Thoracic aorta (tissue), 2 donors: ENCODE results near the gene OR10H5. TPM values are rescaled to one million over a fixed set of nuclear protein-coding genes. Genes with fewer than 3 reads are reported as not detected.

Source experiments
- ATAC-seq: fragments of 150-250 bp; one replicate; pipeline ENCODE4 v1.8.0; 2017; ENCODE audit warnings: low read depth; ENCODE audit not compliant: insufficient number of reproducible peaks, low FRiP score
- DNase-seq: peaks from one replicate; pipeline ENCODE4 v3.0.0-alpha.2; 2020; ENCODE audit warnings: low spot score
- H3K27ac ChIP-seq, 2 donors: fragments of 200-600 bp; sonication (generic); 1 replicate in 1 of 2; 2 replicates in 1 of 2; pipeline ENCODE4 v1.5.1; 2016; ENCODE audit warnings: mild to moderate bottlenecking in 2 of 2, moderate library complexity in 2 of 2
- H3K27me3 ChIP-seq: fragments of 200-600 bp; sonication (generic); replicated peaks from 2 replicates; pipeline ENCODE4 v1.6.0; 2016; ENCODE audit warnings: mild to moderate bottlenecking; ENCODE audit not compliant: insufficient read depth
- H3K36me3 ChIP-seq: fragments of 200-600 bp; sonication (generic); one replicate; pipeline ENCODE4 v1.5.1; 2016
- H3K4me1 ChIP-seq, 2 donors: fragments of 200-600 bp; sonication (generic); 1 replicate in 1 of 2; 2 replicates in 1 of 2; pipeline versions ENCODE4 v1.5.1 to v1.6.0; 2016; ENCODE audit warnings: low read depth in 2 of 2, mild to moderate bottlenecking in 1 of 2; ENCODE audit not compliant: control insufficient read depth in 1 of 2
- H3K4me3 ChIP-seq: fragments of 200-600 bp; sonication (generic); 2 replicates; pipeline ENCODE4 v1.5.1; 2016; ENCODE audit warnings: mild to moderate bottlenecking
- H3K9me3 ChIP-seq: fragments of 200-600 bp; sonication (generic); 2 replicates; pipeline ENCODE4 v1.5.1; 2016
- total RNA-seq, 2 donors: library from RNA; depleted of rRNA; stranded (reverse); fragments of >200 nt; gene quantifications; one replicate each; pipeline versions ENCODE4 v1.1.0 to v1.2.3, GENCODE V29; 2016
- TF ChIP-seq, protein P1 (sequence below): fragments of 200-600 bp; sonication (generic); IDR thresholded peaks from one replicate; pipeline ENCODE4 v1.5.1; 2019; ENCODE audit warnings: antibody characterized with exemption

Gene OR10H5
- total RNA-seq, 2 donors from 2014 or later = not detected

DNA sequence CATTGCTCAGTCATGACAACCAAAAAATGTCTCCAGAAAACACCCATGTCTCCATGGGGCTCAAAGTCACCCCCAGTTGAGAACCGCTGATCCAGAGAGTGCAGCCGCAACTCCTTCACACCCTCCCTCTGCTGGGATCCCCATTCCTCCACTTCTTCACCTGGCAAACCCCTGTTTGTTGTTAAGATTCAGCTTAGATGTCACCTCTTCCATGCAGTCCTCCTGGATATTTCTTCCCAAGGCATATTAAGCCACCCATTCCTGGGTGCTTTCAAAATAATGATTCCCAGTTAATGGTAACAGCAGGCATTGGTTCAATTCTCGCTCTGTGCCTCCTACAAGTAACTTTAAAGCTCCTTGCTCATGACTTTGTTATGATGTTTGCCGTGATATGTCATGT is 24.0 kb downstream of the OR10H5 start:
- Histone ChIP-seq H3K4me3 (no peak overlapping the region), H3K27ac (no peak overlapping the region), H3K36me3 (no peaks in the 10 kb centered on the region), H3K27me3 (no peaks in the 10 kb centered on the region), H3K4me1 (no peaks in the 10 kb centered on the region), H3K9me3 (no peaks in the 10 kb centered on the region)
- DNase-seq (no peak), ATAC-seq (no peak)
- TF ChIP-seq, protein P1, sequence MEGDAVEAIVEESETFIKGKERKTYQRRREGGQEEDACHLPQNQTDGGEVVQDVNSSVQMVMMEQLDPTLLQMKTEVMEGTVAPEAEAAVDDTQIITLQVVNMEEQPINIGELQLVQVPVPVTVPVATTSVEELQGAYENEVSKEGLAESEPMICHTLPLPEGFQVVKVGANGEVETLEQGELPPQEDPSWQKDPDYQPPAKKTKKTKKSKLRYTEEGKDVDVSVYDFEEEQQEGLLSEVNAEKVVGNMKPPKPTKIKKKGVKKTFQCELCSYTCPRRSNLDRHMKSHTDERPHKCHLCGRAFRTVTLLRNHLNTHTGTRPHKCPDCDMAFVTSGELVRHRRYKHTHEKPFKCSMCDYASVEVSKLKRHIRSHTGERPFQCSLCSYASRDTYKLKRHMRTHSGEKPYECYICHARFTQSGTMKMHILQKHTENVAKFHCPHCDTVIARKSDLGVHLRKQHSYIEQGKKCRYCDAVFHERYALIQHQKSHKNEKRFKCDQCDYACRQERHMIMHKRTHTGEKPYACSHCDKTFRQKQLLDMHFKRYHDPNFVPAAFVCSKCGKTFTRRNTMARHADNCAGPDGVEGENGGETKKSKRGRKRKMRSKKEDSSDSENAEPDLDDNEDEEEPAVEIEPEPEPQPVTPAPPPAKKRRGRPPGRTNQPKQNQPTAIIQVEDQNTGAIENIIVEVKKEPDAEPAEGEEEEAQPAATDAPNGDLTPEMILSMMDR = no peak

DNA sequence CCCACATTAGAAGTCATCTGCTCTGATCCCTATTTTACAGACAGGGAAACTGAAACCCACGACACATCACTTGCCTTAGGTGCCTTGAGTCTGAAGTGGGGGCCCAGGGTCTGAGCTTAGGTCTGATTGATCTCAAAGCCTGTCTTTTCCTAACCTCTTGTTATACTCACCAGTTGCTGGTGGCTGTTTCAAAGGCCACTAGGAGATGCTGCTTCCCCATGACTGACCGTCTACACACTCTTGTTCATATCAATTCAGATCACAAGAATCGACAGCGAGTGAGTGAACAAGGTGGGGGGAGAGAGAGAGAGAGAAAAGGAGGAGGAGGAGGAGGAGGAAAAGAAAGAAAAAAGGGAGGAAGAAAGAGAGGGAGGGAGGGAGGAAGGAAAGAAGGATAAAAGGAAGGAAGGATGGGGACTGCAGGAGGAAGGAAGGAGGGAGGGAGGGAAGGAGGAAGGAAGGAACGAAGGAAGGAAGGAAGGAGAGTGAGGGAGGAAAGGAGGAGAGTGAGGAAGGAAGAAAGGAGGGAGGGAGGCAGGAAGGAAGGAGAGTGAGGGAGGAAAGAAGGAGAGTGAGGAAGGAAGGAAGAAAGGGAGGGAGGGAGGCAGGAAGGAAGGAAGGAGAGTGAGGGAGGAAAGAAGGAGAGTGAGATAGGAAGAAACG is 24.7 kb downstream of the OR10H5 start:
- no peak for ATAC-seq
- H3K27me3 ChIP-seq = no peaks in the 10 kb centered on the region
- H3K4me1 ChIP-seq = no peaks in the 10 kb centered on the region

DNA sequence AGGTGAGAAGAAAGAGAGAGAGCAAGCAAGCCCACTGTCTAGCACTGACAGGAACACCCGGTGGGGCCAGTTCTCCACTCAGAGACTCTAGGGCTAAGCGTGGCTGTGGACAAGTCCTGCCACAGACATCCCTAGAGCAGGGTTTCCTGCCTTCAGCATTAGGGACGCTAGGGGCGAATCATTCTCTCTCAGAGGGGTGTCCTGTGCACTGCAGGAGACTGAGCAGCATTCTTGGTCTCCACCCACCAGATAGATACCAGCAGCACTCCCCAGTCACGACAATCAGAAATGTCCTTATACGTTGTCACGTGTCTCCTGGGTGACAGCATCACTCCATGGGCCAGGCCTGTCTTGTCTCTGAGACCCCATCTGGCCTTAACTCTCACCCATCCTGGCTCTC is 26.5 kb downstream of the OR10H5 start:
- Histone ChIP-seq H3K36me3 (no peaks in the 10 kb centered on the region), H3K4me3 (no peak overlapping the region), H3K27ac (no peak overlapping the region), H3K27me3 (no peaks in the 10 kb centered on the region), H3K9me3 (no peaks in the 10 kb centered on the region), H3K4me1 (no peaks in the 10 kb centered on the region)
- ATAC-seq = no peak
- TF ChIP-seq, protein P1 = no peak
- no peak for DNase-seq

More for the DNA sequence above, 24.7 kb downstream of the OR10H5 start:
- TF ChIP-seq, protein P1 = no peak
- Histone ChIP-seq H3K27ac (no peak overlapping the region), H3K36me3 (no peaks in the 10 kb centered on the region), H3K4me3 (no peak overlapping the region), H3K9me3 (no peaks in the 10 kb centered on the region)
- DNase-seq = no peak

DNA sequence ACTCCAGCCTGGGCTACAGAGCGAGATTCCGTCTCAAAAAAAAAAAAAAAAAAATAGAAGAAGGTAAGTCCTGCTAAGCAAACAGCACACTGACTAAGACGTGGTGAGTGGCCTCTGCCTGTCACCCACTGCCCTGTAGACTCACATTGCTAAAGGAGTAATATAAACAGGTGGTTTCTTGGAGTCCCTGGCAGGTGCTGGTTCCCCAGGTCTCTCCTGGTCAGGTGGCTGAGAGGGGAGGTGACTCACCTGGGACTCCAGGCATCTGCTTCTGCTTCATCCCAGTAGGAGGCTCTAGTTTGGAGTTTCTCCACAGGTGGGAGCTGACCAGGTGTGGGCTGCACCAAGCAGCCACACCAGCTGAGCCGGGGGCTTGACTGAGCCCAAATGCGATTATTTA is 27.8 kb downstream of the OR10H5 start, which contains the start of gene OR10H1:
TSS of gene OR10H1 (minus strand) at position 359 of the 400 bp plus-strand sequence. CDS start 7,627 bp downstream, outside the sequence.
- Histone ChIP-seq H3K36me3 (no peaks in the 10 kb centered on the region), H3K4me3 (no peak within 1 kb of the TSS), H3K9me3 (no peaks in the 10 kb centered on the region), H3K27ac (no peak within 1 kb of the TSS), H3K27me3 (no peaks in the 10 kb centered on the region), H3K4me1 (no peaks in the 10 kb centered on the region)
- no peak for ATAC-seq
- TF ChIP-seq, protein P1 = no peak
- DNase-seq = no peak

DNA sequence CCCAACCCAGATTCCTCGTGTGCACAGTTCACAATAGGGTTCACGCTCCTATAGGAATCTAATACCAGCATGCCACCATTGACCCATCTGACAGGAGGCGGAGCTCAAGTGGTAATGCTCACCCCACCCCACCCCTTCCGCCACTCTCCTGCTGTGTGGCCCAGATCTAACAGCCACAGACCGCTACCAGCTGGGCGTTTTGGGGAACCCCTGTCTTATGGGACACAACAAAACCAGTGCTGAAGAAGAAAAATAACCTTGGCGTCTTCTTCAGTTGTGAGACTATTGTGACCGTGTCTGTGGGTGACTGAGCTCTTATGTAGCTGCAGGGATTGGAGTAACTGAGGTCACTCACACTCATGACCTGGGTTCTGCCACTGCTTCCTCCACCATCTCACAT is 33.2 kb downstream of the OR10H5 start:
- Histone ChIP-seq H3K27ac (no peak overlapping the region), H3K36me3 (no peaks in the 10 kb centered on the region), H3K4me3 (no peak overlapping the region), H3K4me1 (no peaks in the 10 kb centered on the region), H3K9me3 (no peaks in the 10 kb centered on the region), H3K27me3 (no peaks in the 10 kb centered on the region)
- no peak for ATAC-seq
- TF ChIP-seq, protein P1 = no peak
- no peak for DNase-seq
